ENCODE data around the gene SMOC2. TPM values are rescaled to one million over a fixed set of nuclear protein-coding genes. Genes with fewer than 3 reads are reported as not detected.

Gene SMOC2
- total RNA-seq, 3 donors from 2014 or later = 14.4 to 67.2 (median 63.6) TPM

- intact Hi-C loops (cut with DNase I; ENCODE audit: low total_unique reads) = no loop called here
Measured at GRCh38 chr6:168456907-168457652, 16.1 kb downstream of the SMOC2 start.

GRCh38 chr6:168457653-168457934, 16.6 kb downstream of the SMOC2 start:
- intact Hi-C loops (cut with DNase I; ENCODE audit: low total_unique reads) = no loop called here
- Histone ChIP-seq H3K27ac (no peak overlapping the region), H3K4me1 (no peaks in the 10 kb centered on the region)

More at GRCh38 chr6:168456907-168457652, 16.1 kb downstream of the SMOC2 start:
- Histone ChIP-seq H3K9me3 (no peaks in the 10 kb centered on the region), H3K4me3 (no peak overlapping the region), H3K27ac (peak overlapping the region in 1 of 2 donors; percentile 19), H3K4me1 (no peaks in the 10 kb centered on the region), H3K27me3 (no peaks in the 10 kb centered on the region), H3K36me3 (no peaks in the 10 kb centered on the region)
- TF ChIP-seq POLR2AphosphoS5 (IDR thresholded peaks at IDR 0.05) = no peak
- no peak for TF ChIP-seq CTCF (IDR thresholded peaks at IDR 0.05)
- TF ChIP-seq POLR2A (IDR thresholded peaks at IDR 0.05) = no peak
- DNase-seq (ENCODE audit: low spot score in 2 of 2) = peak in 1 of 2 donors; percentile 19

GRCh38 chr6:168458101-168458500, 17.1 kb downstream of the SMOC2 start:
- TF ChIP-seq POLR2AphosphoS5 (IDR thresholded peaks at IDR 0.05) (no peak), POLR2A (IDR thresholded peaks at IDR 0.05) (no peak), CTCF (IDR thresholded peaks at IDR 0.05) (no peak)
- H3K27me3 ChIP-seq = no peaks in the 10 kb centered on the region
- H3K4me3 ChIP-seq = no peak overlapping the region
- H3K27ac ChIP-seq = no peak overlapping the region
- H3K9me3 ChIP-seq = no peaks in the 10 kb centered on the region
- DNase-seq (ENCODE audit: low spot score in 2 of 2) = no peak
- intact Hi-C loops (cut with DNase I; ENCODE audit: low total_unique reads) = no loop called here
- H3K4me1 ChIP-seq = no peaks in the 10 kb centered on the region
- H3K36me3 ChIP-seq = no peaks in the 10 kb centered on the region

More at GRCh38 chr6:168457653-168457934, 16.6 kb downstream of the SMOC2 start:
- TF ChIP-seq CTCF (IDR thresholded peaks at IDR 0.05) = no peak
- Histone ChIP-seq H3K36me3 (no peaks in the 10 kb centered on the region), H3K9me3 (no peaks in the 10 kb centered on the region), H3K4me3 (no peak overlapping the region), H3K27me3 (no peaks in the 10 kb centered on the region)
- DNase-seq (ENCODE audit: low spot score in 2 of 2) = no peak

- DNase-seq (ENCODE audit: low spot score in 2 of 2) = no peak
- no peaks in the 10 kb centered on the region for H3K27me3 ChIP-seq
- H3K27ac ChIP-seq = no peak overlapping the region
- H3K4me3 ChIP-seq = no peak overlapping the region
- H3K36me3 ChIP-seq = no peaks in the 10 kb centered on the region
- no peaks in the 10 kb centered on the region for H3K9me3 ChIP-seq
- H3K4me1 ChIP-seq = no peaks in the 10 kb centered on the region
- intact Hi-C loops (cut with DNase I; ENCODE audit: low total_unique reads) = no loop called here
- TF ChIP-seq POLR2A (IDR thresholded peaks at IDR 0.05) (no peak), POLR2AphosphoS5 (IDR thresholded peaks at IDR 0.05) (no peak), CTCF (IDR thresholded peaks at IDR 0.05) (no peak)
Measured at GRCh38 chr6:168459572-168459971, 18.6 kb downstream of the SMOC2 start.

GRCh38 chr6:168462289-168462853, 21.4 kb downstream of the SMOC2 start:
- DNase-seq (ENCODE audit: low spot score in 2 of 2) = no peak
- Histone ChIP-seq H3K27me3 (no peaks in the 10 kb centered on the region), H3K36me3 (no peaks in the 10 kb centered on the region), H3K9me3 (no peaks in the 10 kb centered on the region), H3K4me1 (no peaks in the 10 kb centered on the region), H3K27ac (no peak overlapping the region), H3K4me3 (no peak overlapping the region)
- no peak for TF ChIP-seq POLR2AphosphoS5 (IDR thresholded peaks at IDR 0.05)
- TF ChIP-seq CTCF (IDR thresholded peaks at IDR 0.05) = no peak
- TF ChIP-seq POLR2A (IDR thresholded peaks at IDR 0.05) = no peak
- intact Hi-C loops (cut with DNase I; ENCODE audit: low total_unique reads) = no loop called here

Data from breast epithelium (tissue), 4 donors.